ENCODE data around the gene FOXL3. TPM values are rescaled to one million over a fixed set of nuclear protein-coding genes. Genes with fewer than 3 reads are reported as not detected.

Gene FOXL3
- total and polyA plus RNA-seq, 2 experiments from 2014 or later: not detected

GRCh38 chr7:281637-282036, 8.3 kb upstream of the FOXL3 start:
- no peaks in the 10 kb centered on the region for H3K79me2 ChIP-seq (replicated peaks; ENCODE audit: insufficient read depth)
- H3K4me3 ChIP-seq: no peak overlapping the region
- TF ChIP-seq NANOG (IDR thresholded peaks at IDR 0.05; ENCODE audit: borderline replicate concordance): no peak
- no peak for TF ChIP-seq CTCF (conservative IDR thresholded peaks at IDR 0.05; ENCODE audit: low read depth in 2 of 2)
- TF ChIP-seq POLR2AphosphoS5 (IDR thresholded peaks at IDR 0.05; ENCODE audit: low read depth): no peak
- TF ChIP-seq ZNF331 (CRISPR knock-in tag; IDR thresholded peaks at IDR 0.05; ENCODE audit: low read depth): no peak
- H3K27me3 Mint-ChIP-seq (ENCODE audit: insufficient read depth, low read depth, poor library complexity): peaks cover 5% of the 10 kb centered on the region
- no peak overlapping the region for H3K4me2 ChIP-seq
- no peak overlapping the region for H3K27ac ChIP-seq (ENCODE audit: low read depth)
- peaks cover 26% of the 10 kb centered on the region; the same call in 2 of the 3 replicates for H3K36me3 Mint-ChIP-seq (ENCODE audit: low read depth)
- H3F3A ChIP-seq (replicated peaks; ENCODE audit: low read depth): no peaks in the 10 kb centered on the region
- no peaks in the 10 kb centered on the region for H3K36me3 ChIP-seq (ENCODE audit: insufficient read depth)
- DNase-seq (ENCODE audit: low spot score) (no peak), ATAC-seq (no peak)
- H3K4me1 ChIP-seq (ENCODE audit: insufficient read depth): no peaks in the 10 kb centered on the region
- H3K27ac Mint-ChIP-seq: no peak overlapping the region
- H3K4me1 Mint-ChIP-seq: no peaks in the 10 kb centered on the region
- no peak overlapping the region for H2AFZ ChIP-seq
- peaks cover 69% of the 10 kb centered on the region for H3K9me3 Mint-ChIP-seq
- 0 out of 2 replicates have a peak, but pooled peaks cover 5% of the 10 kb centered on the region for H3K9me2 ChIP-seq (ENCODE audit: insufficient read depth)
- H3K4me3 Mint-ChIP-seq: no peak overlapping the region
- peaks cover 2% of the 10 kb centered on the region; the same call in 1 of the 2 replicates for H3K27me3 ChIP-seq (ENCODE audit: insufficient read depth)
- H4K20me1 ChIP-seq (replicated peaks; ENCODE audit: insufficient read depth): no peaks in the 10 kb centered on the region

GRCh38 chr7:282621-283020, 7.3 kb upstream of the FOXL3 start:
- Histone ChIP-seq H3K36me3 (ENCODE audit: insufficient read depth) (no peaks in the 10 kb centered on the region), H3F3A (replicated peaks; ENCODE audit: low read depth) (no peaks in the 10 kb centered on the region), H3K27ac (ENCODE audit: low read depth) (no peak overlapping the region), H3K79me2 (replicated peaks; ENCODE audit: insufficient read depth) (no peaks in the 10 kb centered on the region), H2AFZ (no peak overlapping the region), H3K4me3 (no peak overlapping the region), H3K4me2 (no peak overlapping the region), H3K4me1 (ENCODE audit: insufficient read depth) (no peaks in the 10 kb centered on the region), H4K20me1 (replicated peaks; ENCODE audit: insufficient read depth) (no peaks in the 10 kb centered on the region), H3K27me3 (ENCODE audit: insufficient read depth) (peaks cover 10% of the 10 kb centered on the region), H3K9me2 (ENCODE audit: insufficient read depth) (0 out of 2 replicates have a peak, but pooled peaks cover 5% of the 10 kb centered on the region)
- no peaks in the 10 kb centered on the region for H3K4me1 Mint-ChIP-seq
- H3K36me3 Mint-ChIP-seq (ENCODE audit: low read depth): peaks cover 22% of the 10 kb centered on the region; the same call in 2 of the 3 replicates
- TF ChIP-seq EZH2 (IDR thresholded peaks at IDR 0.05; ENCODE audit: low read depth, unreplicated experiment) (no peak), NANOG (IDR thresholded peaks at IDR 0.05; ENCODE audit: borderline replicate concordance) (no peak), EZH2phosphoT487 (IDR thresholded peaks at IDR 0.05; ENCODE audit: unreplicated experiment) (no peak), CREB1 (CRISPR knock-in tag; IDR thresholded peaks at IDR 0.05; ENCODE audit: low read depth) (no peak)
- H3K27ac Mint-ChIP-seq: no peak overlapping the region
- no peak overlapping the region for H3K4me3 Mint-ChIP-seq
- H3K9me3 Mint-ChIP-seq: peaks cover 67% of the 10 kb centered on the region
- no peak for DNase-seq (ENCODE audit: low spot score)
- no peak for ATAC-seq
- peaks cover 5% of the 10 kb centered on the region for H3K27me3 Mint-ChIP-seq (ENCODE audit: insufficient read depth, low read depth, poor library complexity)

Data from GM23338 (cell line).